NCI-H146 (cell line): ENCODE data around the gene MGRN1.

ENCODE experiments used
- DNase-seq: peaks from one replicate; lab custom pipeline; 2025; lab: John Stamatoyannopoulos, UW

MGRN1 gene

DNA sequence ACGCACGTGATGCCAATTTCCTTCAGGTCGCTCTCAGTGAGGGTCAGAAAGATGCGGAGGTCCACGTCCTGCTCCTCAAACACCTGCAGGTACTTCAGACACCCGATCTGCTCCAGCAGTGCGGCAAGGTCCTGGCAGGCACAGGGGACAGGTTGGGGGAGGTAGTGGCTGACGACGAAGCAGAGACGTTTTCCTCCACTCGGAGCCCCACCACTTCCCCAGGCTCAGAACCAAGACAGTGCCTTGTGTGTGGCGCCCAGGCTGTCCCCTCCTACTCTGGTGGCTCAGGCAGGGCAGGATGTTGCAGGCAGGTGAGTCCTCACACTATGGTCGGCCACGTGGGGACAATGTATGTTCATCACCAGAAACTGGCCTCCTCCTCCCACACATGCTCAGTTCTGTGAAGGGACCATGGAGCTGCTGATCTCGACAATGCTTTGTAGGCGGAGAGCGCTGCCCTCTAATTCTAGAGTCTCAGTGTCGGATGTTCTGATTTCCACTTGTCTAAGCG, 74.5 kb downstream of the MGRN1 start:
- no peak for DNase-seq

DNA sequence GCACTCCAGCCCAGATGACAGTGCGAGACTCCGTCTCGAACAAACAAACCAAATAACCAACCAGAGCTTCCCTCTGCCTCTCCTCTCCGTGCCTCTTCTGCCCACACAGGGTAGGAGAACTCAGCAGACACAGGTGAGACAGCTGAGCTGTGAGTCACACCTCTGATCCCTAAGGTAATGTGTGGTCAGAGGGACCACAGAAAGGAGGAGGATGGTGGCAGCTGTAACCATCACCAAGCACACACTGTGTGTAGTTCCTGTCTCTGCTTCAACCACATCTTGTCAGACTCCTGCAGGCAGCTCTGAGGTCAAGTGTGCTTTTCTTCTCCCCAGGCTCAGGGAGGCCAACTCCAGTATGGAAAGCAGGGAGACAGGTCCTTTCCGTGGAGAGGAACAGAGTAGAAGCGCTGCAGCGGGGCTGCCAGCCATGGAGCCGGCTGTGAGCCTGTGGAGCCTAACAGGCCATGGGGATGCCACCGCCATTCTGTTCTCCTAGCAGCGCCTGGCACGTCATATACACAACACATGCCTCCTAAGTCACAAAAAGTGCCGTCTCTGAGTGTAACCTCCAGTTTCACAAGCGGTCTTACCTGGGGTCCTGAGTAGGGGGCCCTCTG, 75.9 kb downstream of the MGRN1 start:
- DNase-seq: no peak

DNA sequence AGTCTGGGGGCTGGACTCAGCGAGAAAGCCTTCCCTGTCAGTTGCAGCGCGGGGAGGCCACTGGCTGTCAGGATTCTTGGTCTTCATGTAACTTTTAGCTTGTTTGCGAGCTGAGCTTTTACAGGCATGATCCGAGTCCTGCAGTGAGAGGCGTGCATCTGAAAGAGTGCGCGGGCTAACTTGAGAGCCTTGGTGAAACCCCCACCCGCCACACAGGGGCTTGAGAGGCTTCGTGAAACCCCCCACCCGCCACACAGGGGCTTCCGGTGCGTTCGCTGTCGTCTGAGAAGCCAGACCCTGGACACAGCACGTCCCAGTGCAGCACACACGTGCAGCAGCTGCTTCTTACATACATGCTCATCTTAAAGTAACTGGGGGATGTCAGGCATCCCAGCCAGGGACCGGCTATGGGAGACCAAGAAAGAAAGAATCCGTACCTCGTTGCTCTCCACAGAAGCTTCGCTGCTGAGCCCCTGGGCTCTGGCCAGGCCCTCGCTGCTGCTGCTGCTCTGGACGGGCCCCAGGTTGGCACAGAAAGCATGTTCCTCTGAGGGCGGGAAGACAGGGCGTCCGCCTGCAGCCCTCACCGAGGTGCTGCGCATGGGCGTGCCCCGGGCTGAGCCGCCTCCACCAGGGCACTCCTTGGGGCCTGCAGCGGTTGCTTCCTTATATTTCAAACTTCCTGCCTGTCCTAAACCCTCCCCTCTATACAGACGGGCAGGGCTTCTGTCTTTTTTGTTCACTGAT, 76.5 kb downstream of the MGRN1 start:
- no peak for DNase-seq

DNA sequence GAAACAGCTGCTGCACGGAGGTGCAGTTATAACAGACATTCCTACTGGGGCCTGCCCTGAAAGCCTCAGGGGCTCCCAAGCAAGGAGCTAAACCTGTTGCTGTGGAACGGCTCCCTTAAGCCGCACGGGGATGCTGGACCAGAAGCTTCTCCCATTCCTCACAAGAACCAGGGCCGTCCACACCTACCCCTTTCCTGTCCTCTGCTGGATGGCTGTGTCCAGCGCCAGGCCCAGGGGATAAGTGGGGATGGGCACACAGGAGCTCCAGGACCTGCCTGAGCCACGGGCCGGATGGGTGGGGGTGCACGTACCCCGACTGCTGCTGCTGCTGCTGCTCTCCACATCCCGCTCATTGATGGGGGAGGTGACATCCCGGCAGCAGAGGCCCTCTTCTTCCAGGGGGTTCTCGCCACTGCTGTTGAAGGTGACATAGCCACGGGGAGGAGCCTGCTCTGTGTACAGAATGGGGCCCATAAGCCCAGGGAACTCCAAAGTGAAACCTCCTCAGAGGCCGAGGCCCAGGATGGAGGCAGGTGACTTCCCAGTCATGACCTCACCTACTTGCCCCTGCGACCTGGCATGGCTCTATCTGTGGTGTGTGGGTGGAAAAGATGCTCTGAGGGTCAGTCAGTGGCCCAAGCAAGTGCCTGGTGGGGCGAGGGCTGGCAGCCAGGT, 77.3 kb downstream of the MGRN1 start:
- no peak for DNase-seq

DNA sequence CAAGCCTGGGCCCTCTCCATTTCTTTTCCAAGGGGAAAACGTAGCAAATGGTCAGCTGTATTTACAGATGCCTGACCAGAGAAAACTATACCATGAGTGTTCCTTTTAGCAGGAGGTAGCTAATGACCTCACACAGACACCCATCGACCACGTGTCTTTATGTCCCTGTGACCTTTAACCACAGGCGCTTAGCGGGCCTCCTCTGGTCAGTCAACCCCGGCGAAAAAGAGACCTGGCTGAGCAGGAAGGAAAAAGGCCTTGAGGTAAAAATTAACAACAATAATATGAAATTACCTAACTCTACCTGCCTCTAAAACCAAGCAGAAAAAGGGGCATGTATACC, 77.8 kb downstream of the MGRN1 start:
- DNase-seq: no peak

DNA sequence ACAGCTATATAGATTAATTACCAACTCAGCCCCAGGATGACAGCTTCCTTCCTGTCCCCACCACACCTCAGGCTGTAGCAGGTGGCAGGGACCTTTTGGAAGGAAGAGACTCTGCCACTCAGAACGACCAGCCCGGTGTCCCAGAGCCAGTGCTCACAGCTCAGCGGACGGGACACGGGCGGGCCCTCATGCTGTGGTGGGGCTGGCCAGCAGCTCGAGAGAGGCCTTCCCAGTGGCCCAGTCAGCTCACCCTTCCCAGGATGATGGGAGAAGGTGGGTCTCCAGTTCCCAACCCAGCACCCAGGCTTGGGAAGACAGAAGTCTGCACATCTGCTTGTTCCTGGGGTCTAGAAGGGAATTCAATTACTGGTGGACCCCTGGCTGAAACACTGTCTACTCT, 79.3 kb downstream of the MGRN1 start:
- no peak for DNase-seq

DNA sequence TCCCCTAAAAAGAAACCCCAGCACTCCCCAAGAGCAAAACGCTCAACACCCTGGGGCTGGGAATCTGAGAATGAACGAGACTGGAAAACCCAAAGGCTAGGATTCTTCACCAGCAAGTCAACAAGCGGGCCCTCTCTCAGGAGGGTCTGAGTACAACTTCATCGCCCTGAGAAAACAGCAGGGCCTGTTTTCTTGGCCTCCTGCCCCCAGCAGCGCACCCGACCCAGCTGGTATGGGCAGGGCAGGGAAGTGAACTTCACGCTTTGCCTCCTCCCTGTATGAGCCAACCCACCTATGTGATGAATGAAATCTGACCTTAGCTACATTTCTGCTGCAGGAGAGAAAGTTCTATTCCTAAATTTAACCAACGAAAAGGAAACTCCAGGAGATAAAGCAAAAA, 79.9 kb downstream of the MGRN1 start:
- no peak for DNase-seq

DNA sequence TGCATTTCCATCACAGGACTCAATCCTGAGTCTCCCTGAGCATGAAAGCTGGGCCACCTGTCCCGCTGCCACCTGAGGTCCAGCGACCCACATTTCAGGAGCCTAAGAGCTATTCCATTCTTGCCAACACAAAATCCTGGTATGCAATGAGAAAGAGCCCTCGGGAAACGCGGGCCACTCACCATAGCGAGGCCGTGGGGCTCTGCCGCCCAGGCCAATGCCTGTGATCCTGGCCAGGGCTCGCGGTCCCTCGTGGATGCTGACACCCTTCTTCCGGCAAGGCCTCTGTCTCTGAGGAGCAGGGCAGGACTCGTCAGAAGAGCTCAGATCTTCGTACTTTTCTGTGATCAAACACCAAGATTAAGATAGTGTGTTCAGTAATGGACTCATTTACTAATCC, 80.3 kb downstream of the MGRN1 start:
- DNase-seq: no peak

DNA sequence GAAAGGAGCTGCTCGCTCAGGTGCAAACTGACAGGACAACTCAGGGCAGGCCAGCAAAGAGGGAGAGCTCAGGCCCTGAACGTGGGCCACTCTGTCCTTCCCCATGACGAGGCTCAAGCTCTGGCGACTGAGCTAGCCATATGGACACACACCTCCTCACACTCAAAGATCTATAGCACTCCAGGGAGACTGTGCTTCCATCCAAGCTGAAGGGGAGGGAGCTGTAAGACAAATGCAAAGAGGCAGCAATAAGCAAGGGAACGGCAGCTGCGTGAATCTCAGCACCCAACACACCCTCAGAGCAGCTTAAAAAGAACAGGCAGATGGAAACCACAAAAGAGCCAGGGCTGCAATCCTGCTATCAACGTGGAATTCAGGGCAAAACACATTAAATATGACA, 82.2 kb downstream of the MGRN1 start:
- DNase-seq: no peak

DNA sequence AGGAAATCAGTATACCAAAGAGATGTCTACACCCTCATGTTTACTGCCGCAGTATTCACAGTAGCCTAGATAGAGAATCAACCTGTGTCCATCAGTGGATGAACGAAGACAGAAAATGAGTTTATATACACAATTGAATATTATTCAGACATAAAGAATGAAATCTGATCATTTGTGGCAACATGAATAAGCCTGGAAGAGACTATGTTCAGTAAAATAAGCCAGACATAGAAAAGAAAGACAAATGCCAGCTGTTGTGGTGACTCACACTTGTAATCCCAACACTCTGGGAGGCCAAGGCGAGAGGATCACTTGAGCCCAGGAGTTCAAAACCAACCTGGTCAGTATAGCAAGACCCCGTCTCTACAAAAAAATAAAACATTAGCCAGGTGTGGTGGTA, 84.9 kb downstream of the MGRN1 start:
- DNase-seq: no peak

DNA sequence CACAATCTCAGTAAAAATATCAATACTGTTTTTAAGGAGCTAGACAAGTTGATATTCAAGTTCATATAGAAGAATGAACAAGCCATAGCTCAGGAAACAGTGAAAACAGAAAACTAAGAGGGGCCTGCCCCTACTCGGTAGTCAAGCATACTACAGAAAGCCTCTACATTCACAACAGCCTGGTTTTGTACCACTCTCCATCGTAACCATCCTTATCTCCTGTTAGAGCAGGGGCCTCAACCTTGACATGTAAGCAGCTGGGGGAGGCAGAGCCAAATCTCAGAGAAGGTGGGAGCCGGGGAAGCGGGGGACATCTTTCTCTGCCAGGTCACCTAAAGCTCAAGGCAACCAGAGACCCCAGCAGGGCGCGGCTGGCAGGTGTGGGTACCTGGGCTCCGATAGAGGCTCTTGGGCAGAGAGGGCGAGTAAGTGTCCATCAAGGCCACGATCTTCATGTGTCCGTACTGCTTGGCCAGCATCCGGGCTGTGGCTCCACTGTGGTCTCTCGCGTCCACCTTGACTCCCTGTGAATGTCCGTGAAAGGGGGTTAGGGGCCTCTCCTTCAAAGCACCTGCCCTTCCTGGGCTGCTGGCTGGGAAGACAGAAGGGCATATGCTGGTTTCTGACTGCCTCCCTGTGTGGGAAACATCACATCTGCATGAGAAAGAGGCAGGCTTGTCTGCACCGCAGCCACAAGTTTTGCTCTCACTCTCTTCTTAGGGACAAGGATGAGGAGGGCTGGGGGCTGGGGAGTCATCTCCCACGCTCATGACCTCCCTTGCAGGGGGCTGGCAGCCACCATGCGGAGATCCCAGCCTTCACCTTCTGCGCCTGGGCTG, 89.3 kb downstream of the MGRN1 start:
- DNase-seq: no peak

DNA sequence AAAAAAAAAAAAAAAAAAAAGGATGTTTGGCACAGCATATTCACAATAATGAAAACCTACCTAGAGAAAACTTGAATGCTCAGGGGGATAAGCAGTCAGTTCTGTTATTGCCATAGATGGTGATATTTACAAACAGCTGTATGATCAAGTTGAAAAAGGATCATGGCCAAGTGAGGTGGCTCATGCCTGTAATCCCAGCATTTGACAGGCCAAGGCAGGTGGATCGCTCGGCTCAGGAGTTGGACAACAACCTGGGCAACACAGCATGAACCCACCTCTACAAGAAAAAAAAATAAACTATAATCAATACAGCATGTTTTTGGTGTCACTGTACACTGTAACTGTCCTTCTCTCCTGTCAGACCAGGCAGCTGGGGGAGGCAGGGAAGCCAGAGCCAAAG, 90.4 kb downstream of the MGRN1 start:
- DNase-seq: no peak

DNA sequence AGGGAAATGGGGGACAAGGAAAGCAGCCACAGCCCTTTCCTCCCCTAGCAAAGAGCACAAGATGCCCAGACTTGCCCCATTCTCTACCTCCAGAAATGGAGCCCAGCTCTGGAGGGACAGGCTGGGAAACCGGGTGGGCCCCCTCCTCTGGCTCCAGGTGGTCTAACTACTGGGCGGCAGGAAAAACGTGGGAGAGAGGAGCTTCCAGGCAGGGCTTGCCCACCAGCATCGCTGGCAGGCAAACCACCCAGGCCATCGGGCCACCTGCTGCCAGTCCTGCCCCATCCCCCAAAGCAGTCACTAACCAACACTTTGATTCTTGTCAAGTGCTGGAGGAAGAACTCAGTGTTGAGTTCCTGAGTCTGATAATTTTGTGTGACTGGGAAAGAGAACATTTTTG, 93.8 kb downstream of the MGRN1 start:
- no peak for DNase-seq

DNA sequence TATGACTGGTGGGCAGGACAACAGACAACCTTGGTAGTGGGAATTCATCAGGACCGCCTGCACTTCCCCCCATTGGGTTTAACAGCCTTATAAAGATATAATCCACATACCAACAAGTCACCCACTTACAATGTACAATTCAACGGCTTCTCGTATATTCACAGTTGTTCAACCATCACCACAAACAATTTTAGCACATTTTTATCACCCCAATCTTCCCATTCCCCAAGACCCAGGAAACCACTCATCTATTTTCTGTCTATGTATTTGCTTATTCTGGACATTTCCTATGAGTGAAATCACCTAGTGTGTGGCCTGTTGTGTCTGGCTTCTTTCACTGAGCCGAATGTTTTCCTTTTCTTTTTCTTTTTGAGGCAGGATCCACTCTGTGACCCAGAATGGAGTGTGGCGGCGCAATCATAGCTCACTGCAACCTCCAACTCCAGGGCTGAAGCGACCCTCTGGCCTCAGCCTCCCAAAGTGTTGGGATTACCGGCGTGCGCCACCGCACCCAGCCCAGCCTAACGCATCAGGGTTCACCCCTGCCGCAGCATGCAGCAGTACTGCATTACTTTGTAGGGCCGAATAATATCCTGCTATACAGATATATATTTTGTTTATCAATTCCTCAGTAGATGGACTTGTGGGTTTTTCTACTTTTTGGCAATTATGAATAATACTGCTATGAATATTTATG, 98.6 kb downstream of the MGRN1 start:
- DNase-seq: no peak

DNA sequence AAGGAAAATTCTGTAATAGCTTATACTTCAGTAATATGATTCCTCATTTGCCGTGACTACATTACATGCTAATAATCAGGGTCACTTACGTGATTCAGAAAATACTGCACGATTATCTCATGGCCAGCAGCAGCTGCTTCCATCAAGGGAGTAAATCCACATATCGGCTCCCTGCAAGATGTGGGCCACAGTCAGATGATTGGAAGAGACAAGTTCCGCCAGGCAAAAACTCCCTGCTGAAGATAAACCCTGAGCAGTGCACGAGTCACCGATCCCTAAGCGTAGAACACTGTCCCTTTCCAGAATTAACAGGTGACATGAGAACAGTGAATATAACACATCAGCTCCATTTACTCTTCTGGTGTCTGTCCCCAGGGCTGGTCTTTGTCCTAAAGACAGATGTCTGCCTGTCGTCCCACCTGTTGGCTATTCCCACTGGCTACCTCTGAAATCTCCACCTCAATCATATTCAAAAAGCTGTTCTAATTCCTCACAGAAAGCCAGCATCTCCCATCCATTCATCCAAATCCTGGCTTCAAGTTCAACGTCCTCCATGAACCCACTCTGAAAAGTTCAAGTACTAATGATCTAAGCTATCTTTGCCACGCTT, 100.1 kb downstream of the MGRN1 start:
- DNase-seq: no peak

DNA sequence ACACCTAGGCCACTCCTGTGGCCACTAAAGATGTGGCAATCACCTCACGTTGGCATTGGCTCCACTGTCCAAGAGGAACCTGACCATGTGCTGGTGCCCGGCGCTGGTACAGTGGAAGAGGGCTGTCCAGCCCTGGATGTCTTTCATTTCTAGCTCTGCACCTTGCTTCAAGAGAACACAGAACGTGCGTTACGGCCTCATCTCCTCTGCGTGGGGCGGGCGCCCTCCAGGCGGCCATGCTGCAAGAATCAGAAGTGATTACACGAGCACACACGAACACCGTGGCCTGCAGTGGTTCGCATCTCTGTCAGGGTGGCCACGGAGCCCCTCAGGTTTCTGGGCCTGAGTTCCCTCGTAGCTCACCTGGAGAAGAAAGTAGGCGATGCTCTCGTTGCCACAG, 102.0 kb downstream of the MGRN1 start:
- no peak for DNase-seq

DNA sequence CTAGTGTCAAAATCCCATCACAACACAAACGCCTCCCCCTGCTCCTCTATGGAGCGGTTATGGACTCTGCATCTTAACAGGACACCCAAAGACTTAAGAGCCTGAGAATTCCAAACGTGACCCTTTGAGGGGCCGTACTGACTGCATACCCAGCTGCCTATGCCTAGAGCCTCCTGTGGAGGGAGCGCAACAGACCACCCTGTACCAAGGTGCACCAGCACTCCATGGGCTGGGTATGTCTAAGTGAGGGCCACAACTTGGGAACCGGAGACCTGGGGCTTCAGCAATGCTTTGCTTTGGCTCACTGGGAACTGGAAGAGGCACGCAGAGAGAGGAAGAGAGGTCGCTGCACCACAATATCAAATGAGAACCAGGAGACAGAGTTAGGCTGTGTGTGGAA, 104.0 kb downstream of the MGRN1 start:
- DNase-seq: no peak

DNA sequence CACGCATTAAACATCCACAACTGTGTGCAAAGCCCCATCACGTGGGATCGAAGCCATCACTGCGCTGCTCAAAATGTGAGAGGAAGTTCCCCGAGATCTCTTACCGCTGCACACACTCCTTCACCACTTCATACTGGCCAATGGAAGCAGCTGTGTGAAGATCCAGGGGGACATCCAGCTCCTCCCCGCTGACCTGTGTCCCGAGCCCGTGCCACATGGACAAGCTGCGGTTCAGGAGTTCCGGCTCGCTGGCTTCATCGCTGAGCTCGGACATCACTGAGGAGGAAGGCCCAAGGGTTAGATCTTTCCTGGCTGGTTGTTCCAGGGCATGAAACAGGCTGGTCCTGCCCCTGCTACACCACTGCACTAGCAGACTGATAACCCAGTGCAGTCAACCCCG, 105.2 kb downstream of the MGRN1 start:
- no peak for DNase-seq

DNA sequence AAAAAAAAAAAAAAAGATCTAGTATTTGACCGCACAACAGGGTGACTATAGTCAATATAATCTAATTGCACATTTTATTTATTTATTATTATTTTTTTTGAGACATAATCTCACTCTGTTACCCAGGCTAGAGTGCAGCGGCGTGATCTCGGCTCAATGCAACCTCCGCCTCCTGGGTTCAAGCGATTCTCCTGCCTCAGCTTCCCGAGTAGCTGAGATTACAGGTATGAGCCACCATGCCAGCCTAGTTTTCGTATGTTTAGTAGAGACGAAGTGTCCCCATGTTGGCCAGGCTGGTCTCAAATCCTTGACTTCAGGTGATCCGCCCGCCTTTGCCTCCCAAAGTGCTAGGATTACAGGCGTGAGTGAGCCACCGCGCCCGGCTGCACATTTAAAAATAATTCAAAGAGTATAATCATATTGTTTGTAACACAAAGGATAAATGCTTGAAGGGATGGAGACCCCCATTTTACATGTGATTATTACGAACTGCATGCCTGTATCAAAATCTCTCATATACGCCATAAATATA, 108.7 kb downstream of the MGRN1 start:
- DNase-seq: peak; percentile 30

DNA sequence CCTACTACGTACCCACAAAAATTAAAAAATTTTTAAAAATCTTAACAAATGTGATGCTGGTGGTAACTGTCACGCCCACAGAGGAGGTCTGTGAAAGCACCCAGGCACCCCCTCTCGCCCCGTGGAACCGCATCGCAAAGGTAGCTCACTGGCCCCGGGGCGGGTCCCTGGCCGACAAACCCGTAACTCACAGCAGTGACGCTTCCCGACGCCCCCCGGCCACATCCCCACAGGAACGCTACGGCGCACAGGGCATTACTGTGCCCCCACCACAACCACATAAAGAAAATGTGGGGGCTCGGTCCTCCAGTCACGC, 109.1 kb downstream of the MGRN1 start:
- DNase-seq: peak; percentile 76

DNA sequence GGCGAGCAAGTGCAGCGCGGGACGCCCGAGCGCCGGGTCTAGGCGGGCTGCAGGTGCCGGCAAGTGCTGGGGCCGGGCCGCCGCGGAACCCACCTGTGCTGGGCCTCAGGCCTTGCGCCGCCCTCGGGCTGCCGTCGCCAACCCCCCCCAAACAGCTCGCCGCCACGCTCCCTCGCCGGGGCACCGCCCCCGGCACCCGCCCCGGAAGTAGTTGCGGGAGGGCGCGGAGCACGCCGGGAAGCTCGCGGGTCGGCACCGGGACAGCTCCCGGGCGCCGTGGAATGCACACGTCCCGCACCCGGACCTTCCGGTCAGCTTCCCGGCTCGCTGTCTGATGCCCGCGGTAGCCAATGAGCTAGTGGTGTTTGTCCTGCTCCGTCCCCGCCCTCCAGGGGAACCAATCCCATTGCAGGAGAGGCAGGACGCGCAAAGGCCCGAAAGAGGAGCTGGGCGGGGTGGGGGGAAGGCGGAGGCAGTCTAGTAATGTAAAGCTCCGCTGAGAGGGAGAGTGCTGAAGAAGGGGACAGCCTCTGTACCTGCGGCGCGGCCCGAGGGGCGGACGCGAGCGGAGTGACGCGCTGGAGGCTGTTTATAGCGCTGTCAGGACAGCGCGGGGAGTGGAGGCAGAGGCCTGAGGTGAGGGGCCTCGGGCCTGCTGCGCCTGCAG, 109.6 kb downstream of the MGRN1 start, which contains the start of the genes ANKS3 and DNAAF8:
Gene ANKS3 (minus strand): TSS at position 209 of the 667 bp plus-strand sequence. CDS start 4,122 bp downstream, outside the sequence.
Gene DNAAF8 (plus strand): TSS at position 475 of the 667 bp plus-strand sequence. CDS start 1,978 bp downstream, outside the sequence.
- DNase-seq: peak; percentile 97
